GM12874 (cell line): Measurements from ENCODE around the gene JAZF1.

ENCODE experiments used
- CTCF ChIP-seq: IDR thresholded peaks from 2 replicates; pipeline ENCODE4 v1.5.1; 2011; ENCODE audit warnings: low read depth, mild to moderate bottlenecking, control low read depth, low read length, moderate library complexity; ENCODE audit not compliant: insufficient read depth

The JAZF1 gene

GRCh38 chr7:28093623-28094232 is 86.9 kb downstream of the JAZF1 start:
- TF ChIP-seq CTCF, result peak; percentile 58

- no peak for TF ChIP-seq CTCF
These were observed 89.4 kb downstream of the JAZF1 start for GRCh38 chr7:28091190-28091589.

DNA sequence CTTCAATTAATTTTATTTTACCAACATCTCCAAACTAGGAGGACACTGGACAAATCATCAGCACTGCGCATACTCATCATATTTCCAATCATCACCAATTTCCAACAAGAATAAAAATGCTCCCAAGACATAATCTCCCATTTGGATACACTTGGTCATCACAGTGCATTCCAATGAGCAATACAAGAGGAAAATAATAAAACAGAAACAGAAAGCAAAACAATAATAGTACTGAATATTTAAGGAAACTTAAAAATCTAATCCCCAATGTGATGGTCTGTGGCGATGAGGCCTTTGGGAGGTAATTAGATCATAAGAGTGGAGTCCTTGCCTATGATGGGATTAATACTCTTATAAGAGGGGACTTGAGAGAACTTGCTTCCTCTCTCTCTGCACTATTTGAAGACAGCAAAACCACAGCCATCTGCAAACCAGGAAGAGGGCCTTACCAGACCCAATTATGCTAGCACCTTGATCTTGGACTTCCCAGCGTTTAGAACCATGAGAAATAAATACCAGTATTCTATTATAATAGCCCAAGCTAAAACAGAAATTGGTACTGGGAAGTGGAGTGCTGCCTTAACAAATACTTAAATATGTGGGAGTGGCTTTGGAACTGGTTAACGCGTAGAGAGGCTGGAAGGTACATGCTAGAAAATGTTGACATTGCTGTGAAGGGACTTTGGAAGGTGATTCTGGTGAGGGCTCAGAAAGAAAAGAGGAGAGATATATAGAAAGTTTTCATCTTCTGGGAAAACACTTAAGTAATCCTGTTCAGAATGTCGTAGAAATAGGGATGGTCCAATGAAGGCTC is 91.5 kb downstream of the JAZF1 start:
- TF ChIP-seq CTCF, result no peak

- no peak for TF ChIP-seq CTCF
These were observed 92.6 kb downstream of the JAZF1 start for GRCh38 chr7:28088032-28088431.

GRCh38 chr7:28086198-28086597 is 94.4 kb downstream of the JAZF1 start:
- TF ChIP-seq CTCF, result no peak

DNA sequence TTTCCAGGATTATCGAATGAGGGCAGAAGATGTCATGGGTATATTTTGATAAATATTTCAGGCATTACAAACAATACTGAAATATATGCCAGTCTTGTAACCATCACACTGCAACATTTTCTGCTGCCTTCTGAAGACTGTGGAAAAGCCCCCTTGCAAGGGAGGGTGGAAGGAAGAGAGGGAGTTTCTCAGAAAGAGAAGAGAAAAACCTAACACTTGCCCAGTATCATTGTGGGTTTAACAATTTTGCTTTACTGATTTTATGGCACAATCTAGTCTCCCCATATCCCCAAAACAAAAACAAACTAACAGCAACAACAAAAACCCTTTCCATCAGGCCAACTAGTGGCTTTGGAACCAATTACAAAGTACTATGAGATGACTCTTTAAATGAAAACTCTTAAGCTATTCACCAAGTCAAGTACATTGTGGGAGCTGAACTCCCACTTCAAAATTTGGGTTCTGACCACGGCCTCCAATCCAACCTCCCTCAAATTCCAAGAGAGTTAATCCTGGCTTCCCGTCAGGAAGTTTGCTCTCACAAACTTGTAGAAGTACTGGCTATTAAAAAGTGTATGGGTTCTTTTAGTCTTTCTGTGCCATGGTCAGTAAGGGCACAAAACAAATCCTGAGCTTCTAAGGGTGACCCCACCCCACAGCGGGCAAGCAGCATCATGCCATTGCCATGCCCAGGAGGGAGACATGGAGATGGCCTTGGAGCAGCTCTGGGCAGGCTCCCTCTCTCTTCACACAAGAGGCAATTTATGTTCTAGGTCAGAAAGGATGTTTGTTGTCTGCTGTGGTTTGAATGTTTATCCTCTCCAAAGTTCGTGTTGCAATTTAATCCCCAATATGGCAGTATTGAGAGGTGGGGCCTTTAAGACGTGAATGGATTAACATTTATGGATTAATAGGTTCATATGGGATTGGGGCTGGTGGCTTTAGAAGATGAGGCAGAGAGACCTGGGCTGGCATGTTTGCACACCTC is 96.3 kb downstream of the JAZF1 start:
- TF ChIP-seq CTCF, result no peak
